ENCODE results near the gene MCM9.
"Not testable (repeated sequence)": the region's sequence is repeated elsewhere in the genome, so short reads cannot be mapped to it uniquely, and the experiment has no call there.

Gene MCM9

DNA sequence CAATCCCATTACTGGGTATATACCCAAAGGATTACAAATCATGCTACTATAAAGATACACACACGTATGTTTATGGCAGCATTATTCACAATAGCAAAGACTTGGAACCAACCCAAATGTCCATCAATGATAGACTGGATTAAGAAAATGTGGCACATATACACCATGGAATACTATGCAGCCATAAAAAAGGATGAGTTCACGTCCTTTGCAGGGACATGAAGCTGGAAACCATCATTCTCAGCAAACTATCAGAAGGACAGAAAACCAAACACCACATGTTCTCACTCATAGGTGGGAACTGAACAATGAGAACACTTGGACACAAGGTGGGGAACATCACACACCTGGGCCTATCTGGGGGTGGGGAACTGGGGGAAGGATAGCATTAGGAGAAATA is 66.1 kb downstream of the MCM9 start:
- H3K4me3 ChIP-seq (ENCODE audit: low read depth, low read length) = not testable (repeated sequence)

DNA sequence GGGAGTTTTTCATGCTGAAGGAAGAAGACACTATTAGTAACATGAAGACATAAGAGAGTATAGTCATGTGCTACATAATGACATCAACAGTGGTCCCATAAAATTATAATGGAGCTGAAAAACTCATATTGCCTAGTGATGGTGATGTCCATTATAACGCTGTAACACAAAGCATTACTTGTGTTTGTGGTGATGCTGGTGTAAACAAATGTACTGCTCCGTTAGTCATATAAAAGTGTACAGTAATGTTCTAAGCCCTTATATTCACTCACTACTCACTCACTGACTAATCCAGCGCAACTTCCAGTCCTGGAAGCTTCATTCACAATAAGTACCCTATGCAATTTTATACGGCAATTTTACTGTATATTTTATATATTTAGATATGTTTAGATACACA is 67.8 kb downstream of the MCM9 start:
- no peak overlapping the region for H3K4me3 ChIP-seq (ENCODE audit: low read depth, low read length)

GRCh38 chr6:118865100-118865391 is 69.9 kb downstream of the MCM9 start:
- no peak overlapping the region for H3K4me3 ChIP-seq (ENCODE audit: low read depth, low read length)

- H3K4me3 ChIP-seq (ENCODE audit: low read depth, low read length) = no peak overlapping the region
Measured at GRCh38 chr6:118864341-118865099, 70.4 kb downstream of the MCM9 start.

GRCh38 chr6:118862443-118862842 is 72.5 kb downstream of the MCM9 start:
- H3K4me3 ChIP-seq (ENCODE audit: low read depth, low read length) = no peak overlapping the region

DNA sequence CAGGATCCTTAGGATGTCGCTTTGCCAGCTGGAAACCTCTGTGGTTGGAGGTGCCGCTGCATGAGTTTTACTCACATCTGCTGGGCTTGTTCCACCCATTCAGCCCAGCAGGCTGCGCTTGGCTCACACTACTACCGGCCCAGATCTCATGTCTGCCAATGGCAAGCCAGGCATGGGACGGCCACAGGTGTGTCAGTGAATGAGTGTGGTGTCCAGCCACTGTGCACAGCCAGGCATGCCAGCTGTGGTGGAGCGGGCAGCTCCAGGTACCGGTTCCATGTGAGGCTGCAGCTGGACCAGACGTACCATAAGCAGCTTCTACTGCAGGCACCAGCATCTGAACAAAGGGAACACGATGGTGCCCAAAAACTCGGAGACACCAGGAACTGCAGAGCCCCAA is 74.1 kb downstream of the MCM9 start:
- no peak overlapping the region for H3K4me3 ChIP-seq (ENCODE audit: low read depth, low read length)

DNA sequence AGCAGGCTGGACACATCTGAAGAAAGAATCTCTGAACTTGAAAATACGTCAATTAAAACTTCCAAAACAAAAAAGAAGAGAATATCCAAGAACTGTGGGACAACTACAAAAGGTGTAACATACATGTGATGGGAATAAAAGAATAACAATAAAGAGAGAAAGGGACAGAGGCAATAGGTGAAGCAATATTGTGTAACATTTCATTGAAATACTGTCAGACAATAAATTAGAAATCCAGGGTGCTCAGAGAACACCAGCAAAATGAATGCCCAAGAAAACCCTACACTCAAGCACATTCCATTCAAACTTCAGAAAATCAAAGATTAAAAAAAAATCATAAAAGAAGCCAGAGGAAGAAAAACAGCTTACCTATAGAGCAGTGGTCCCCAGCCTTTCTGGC is 74.6 kb downstream of the MCM9 start:
- no peak overlapping the region for H3K4me3 ChIP-seq (ENCODE audit: low read depth, low read length)

GRCh38 chr6:118859517-118860064 is 75.4 kb downstream of the MCM9 start:
- H3K4me3 ChIP-seq (ENCODE audit: low read depth, low read length) = no peak overlapping the region

DNA sequence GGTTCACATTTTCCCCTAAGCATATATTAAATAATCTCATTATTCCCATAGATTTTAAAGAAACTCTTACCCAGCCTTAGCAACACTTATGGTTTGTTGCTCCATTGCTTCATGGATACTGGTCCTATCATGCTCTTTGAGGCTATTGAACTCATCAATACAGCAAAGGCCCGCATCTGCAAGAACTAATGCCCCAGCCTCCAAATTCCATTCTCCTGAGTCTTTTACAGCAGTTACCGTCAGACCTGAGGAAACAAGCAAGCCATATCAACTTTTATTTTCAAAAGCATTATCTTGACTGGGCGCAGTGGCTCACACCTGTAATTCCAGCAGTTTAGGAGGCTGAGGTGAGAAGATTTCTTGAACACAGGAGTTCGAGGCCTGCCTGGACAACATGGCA is 78.7 kb downstream of the MCM9 start:
- no peak overlapping the region for H3K4me3 ChIP-seq (ENCODE audit: low read depth, low read length)

DNA sequence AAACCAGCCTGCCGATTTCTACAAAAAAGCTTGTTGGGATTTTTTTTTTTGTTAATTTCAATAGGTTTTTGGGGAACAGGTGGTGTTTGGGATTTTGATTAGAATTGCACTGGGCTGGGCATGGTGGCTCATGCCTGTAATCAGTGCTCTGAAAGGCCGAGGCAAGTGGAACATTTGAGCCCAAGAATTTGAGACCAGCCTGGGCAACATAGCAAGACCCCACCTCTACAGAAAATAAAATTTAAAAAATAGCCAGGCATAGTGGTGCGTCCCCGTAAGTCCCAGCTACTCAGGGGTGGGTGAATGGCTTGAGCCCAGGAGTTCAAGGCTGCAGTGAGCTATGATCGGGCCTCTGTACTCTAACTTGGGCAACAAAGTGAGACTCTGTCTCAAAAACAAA is 81.6 kb downstream of the MCM9 start:
- no peak overlapping the region for H3K4me3 ChIP-seq (ENCODE audit: low read depth, low read length)

- no peak overlapping the region for H3K4me3 ChIP-seq (ENCODE audit: low read depth, low read length)
Measured at GRCh38 chr6:118844915-118845314, 90.0 kb downstream of the MCM9 start.

DNA sequence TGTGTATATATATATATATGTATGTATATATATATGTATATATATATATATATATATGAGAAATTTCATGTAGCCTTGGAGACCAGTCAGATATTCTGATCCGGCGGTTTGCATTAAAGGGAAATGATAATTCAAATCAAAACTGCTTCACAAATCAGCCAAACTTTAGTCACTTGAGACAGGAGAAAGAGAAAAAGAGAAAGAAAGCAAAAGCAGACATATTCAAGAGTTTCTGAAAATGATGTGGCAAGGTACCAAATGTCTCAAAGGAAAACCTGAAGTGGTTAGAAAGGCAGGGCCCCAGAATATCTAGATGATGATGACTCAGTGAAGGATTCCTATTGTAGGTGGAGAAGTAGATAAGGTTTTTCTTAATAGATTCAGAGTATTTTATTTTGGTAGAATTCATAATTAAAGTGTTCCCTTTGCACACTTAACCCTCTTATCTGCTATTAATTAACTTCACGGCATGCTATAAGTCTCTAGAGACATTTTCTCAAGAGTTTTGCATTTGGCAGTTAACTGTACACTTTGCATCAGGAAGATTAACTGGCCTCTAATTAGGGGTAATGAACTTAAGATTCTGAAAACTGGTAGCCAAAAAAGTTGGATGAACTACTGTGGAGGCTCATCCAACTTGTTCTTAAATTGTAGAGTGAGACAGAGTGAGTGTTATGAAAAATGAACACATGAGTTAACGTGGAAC is 91.1 kb downstream of the MCM9 start:
- H3K4me3 ChIP-seq (ENCODE audit: low read depth, low read length) = no peak overlapping the region

GRCh38 chr6:118830691-118831090 is 104.3 kb downstream of the MCM9 start:
- no peak overlapping the region for H3K4me3 ChIP-seq (ENCODE audit: low read depth, low read length)

DNA sequence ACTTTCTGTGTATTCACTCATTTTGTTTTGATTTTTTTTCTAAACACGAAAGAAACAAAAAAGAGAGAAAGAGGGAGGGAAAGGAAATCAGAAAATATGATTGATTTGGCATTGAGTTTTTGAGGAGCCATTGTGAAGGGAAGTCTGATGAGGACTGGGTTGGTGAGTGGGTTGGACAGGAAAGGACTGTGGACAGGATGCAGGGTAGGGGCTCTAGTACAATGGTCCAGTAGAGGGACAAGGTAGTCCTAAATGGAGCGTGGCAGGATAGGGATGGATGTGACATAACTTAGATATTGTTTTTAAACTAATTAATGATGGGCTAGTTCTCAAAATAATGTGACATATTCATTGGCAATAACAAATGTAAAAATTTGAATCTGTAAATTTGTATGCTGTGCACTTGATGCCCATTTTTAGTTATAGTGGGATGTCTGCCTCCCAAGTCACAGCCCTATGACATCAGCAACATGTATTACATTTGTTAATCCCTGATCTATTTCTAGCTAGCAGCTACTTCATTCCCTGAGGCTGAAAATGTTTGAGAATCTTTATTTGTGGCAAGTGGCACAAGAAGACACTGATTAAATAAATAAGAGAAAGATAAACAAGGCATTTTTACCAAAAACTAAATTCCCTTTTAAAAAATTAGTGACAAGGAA is 105.0 kb downstream of the MCM9 start:
- H3K4me3 ChIP-seq (ENCODE audit: low read depth, low read length) = no peak overlapping the region

- H3K4me3 ChIP-seq (ENCODE audit: low read depth, low read length) = no peak overlapping the region
Measured at GRCh38 chr6:118826096-118826495, 108.9 kb downstream of the MCM9 start.

DNA sequence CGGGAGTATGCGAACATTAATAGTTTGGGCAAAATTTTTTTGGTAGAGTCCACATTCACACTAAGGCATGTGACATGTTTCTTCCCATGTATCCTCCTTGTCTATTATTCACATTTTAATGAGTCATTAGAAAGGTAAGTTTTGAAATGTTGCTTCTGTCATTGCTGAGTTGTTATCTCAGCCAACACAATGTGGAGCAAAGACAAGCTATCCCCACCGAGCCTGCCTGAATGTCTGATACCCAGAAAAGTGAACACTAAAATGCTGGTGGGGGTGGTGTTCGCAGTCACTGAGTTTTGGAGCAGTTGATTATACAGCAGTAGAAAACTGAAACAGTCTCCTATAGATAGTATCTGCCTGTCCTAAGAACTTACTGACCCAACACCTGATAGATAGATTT is 109.3 kb downstream of the MCM9 start:
- H3K4me3 ChIP-seq (ENCODE audit: low read depth, low read length) = no peak overlapping the region

DNA sequence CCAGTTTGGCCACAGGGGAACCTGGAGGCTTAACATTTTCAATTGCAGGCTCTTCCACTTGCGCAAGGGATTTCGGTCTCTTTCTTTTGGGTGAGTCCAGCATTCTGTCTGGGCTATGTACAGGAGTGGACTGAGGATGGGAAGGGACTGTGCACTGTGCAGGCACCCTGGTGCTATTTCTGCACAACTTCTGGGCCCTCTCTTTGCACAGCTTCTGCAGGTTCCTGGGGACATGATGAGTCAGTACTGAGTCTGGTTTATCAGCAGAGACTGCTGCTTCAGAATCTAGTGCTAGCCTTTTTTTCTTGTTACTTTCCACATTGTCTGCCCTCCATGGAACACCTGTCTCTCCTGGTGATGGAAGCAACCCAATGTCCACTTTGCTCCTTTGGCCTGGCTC is 119.5 kb downstream of the MCM9 start:
- H3K4me3 ChIP-seq (ENCODE audit: low read depth, low read length) = no peak overlapping the region

DNA sequence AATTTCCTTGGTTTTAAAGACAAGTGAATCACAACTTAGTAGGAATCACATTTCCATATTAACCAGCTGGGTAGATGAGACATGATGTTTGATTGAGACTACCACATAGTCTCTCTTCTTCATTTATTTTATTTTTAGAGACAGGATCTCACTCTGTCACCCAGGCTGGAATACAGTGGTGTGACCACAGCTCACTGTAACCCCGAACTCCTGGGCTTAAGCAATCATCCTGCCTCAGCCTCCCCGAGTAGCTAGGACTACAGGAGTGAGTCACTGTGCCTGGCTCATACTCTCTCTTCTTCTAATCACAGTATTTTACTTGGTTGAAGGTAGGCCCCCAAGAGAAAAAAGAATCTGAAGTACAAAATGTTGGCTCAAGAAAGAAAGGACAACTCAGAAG is 121.2 kb downstream of the MCM9 start:
- H3K4me3 ChIP-seq (ENCODE audit: low read depth, low read length) = no peak overlapping the region

GRCh38 chr6:118812970-118813369 is 122.0 kb downstream of the MCM9 start:
- no peak overlapping the region for H3K4me3 ChIP-seq (ENCODE audit: low read depth, low read length)

- no peak overlapping the region for H3K4me3 ChIP-seq (ENCODE audit: low read depth, low read length)
Measured at GRCh38 chr6:118810420-118811027, 124.4 kb downstream of the MCM9 start.

DNA sequence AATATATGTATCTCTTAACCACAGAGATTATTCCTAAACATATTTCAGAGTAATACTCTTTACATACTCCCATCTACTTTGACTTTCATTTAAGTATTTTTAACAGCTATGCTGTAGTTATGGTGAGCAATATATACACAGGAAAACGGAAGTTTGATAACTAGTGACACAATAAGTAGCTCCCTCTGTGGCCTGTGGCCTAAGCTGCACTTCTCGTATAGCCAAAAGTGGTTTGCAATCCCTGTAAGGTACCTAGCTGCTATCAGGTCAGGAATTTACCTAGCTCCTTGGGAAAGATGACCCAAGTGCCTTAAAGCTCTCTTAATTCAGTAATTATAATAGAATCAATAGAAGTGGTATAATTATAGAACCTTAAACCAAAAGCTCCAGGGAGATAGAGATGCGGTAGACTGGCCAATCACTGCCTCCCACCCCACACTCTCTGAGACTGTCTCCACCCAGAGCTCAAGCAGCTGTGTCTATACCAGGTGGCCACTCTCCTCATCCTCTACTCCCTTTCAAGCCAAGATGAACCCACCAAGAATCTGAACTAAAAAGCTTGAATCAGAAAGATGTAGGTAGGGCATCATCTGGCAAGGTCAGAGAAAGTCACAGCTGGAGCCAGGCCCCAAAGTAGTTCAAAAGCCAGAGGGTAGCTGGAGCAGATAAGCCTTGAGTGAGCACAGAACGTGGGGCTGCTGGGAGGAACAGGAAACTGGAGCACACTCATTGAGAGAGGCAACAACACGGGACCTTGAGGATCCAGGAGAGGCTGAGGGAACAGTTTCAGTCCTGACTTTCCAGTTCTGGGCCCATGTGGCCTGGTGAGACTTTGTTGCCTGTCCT is 125.9 kb downstream of the MCM9 start:
- H3K4me3 ChIP-seq (ENCODE audit: low read depth, low read length) = no peak overlapping the region
